MM.1S (cell line): ENCODE measurements around the gene BPIFB2.

Experiments
- DNase-seq: peaks from one replicate; pipeline ENCODE4 v3.0.0-alpha.2; 2015
- H2AFZ ChIP-seq: fragments of 300-600 bp; sonication (generic); 2 replicates; pipeline ENCODE4 v1.6.0; 2016; ENCODE audit warnings: antibody characterized with exemption, low read length
- H3F3A ChIP-seq: fragments of 300-600 bp; sonication (generic); 2 replicates; pipeline ENCODE4 v1.6.1; 2016; ENCODE audit warnings: mild to moderate bottlenecking, antibody characterized with exemption, low read length, moderate library complexity, mixed read lengths; ENCODE audit not compliant: insufficient read depth
- H3K27ac ChIP-seq: fragments of 300-600 bp; sonication (generic); 2 replicates; pipeline ENCODE4 v1.5.1; 2016; ENCODE audit warnings: mild to moderate bottlenecking, low read length
- H3K27me3 ChIP-seq: fragments of 300-600 bp; sonication (generic); replicated peaks from 2 replicates; pipeline ENCODE4 v1.6.0; 2016; ENCODE audit warnings: low read length; ENCODE audit not compliant: insufficient read depth
- H3K36me3 ChIP-seq: fragments of 300-600 bp; sonication (generic); replicated peaks from 2 replicates; pipeline ENCODE4 v1.6.1; 2016; ENCODE audit warnings: mild to moderate bottlenecking, low read length, mixed read lengths; ENCODE audit not compliant: insufficient read depth
- H3K4me1 ChIP-seq: fragments of 300-600 bp; sonication (generic); 2 replicates; pipeline ENCODE4 v1.6.1; 2016; ENCODE audit warnings: low read length, mixed read lengths
- H3K4me2 ChIP-seq: fragments of 300-600 bp; sonication (generic); 2 replicates; pipeline ENCODE4 v1.6.0; 2016; ENCODE audit warnings: low read depth, low read length
- H3K4me3 ChIP-seq: fragments of 300-600 bp; sonication (generic); 2 replicates; pipeline ENCODE4 v1.5.1; 2016; ENCODE audit warnings: low read length, mixed read lengths
- H3K79me2 ChIP-seq: fragments of 300-600 bp; sonication (generic); 2 replicates; pipeline ENCODE4 v1.6.1; 2016; ENCODE audit warnings: mixed run types, low read length, mixed read lengths
- H3K9ac ChIP-seq: fragments of 300-600 bp; sonication (generic); 2 replicates; pipeline ENCODE4 v1.6.1; 2016; ENCODE audit warnings: low read length, mixed read lengths
- H3K9me2 ChIP-seq: fragments of 300-600 bp; sonication (generic); replicated peaks from 2 replicates; pipeline ENCODE4 v1.6.1; 2016; ENCODE audit warnings: mild to moderate bottlenecking, low read length, mixed read lengths; ENCODE audit not compliant: insufficient read depth
- H3K9me3 ChIP-seq: fragments of 300-600 bp; sonication (generic); replicated peaks from 2 replicates; pipeline ENCODE4 v1.6.1; 2016; ENCODE audit warnings: mild to moderate bottlenecking, low read length, mixed read lengths; ENCODE audit not compliant: insufficient read depth
- H4K20me1 ChIP-seq: fragments of 300-600 bp; sonication (generic); 2 replicates; pipeline ENCODE4 v1.6.1; 2016; ENCODE audit warnings: mild to moderate bottlenecking, low read length, moderate library complexity, mixed read lengths; ENCODE audit not compliant: insufficient read depth
- EZH2 ChIP-seq: fragments of 300-600 bp; sonication (generic); optimal IDR thresholded peaks from 2 replicates; pipeline ENCODE3; 2017; ENCODE audit warnings: low read depth, mild to moderate bottlenecking, antibody characterized with exemption, low read length, mixed read lengths
- EZH2phosphoT487 ChIP-seq: fragments of 300-600 bp; sonication (generic); IDR thresholded peaks from 2 replicates; pipeline ENCODE4 v1.6.1; 2018; ENCODE audit warnings: antibody characterized with exemption, low read length
- TF ChIP-seq, protein P1 (sequence below): fragments of 300-600 bp; sonication (generic); IDR thresholded peaks from 2 replicates; pipeline ENCODE4 v1.5.1; 2016; ENCODE audit warnings: antibody characterized with exemption, low read length, mixed read lengths

The BPIFB2 gene

DNA sequence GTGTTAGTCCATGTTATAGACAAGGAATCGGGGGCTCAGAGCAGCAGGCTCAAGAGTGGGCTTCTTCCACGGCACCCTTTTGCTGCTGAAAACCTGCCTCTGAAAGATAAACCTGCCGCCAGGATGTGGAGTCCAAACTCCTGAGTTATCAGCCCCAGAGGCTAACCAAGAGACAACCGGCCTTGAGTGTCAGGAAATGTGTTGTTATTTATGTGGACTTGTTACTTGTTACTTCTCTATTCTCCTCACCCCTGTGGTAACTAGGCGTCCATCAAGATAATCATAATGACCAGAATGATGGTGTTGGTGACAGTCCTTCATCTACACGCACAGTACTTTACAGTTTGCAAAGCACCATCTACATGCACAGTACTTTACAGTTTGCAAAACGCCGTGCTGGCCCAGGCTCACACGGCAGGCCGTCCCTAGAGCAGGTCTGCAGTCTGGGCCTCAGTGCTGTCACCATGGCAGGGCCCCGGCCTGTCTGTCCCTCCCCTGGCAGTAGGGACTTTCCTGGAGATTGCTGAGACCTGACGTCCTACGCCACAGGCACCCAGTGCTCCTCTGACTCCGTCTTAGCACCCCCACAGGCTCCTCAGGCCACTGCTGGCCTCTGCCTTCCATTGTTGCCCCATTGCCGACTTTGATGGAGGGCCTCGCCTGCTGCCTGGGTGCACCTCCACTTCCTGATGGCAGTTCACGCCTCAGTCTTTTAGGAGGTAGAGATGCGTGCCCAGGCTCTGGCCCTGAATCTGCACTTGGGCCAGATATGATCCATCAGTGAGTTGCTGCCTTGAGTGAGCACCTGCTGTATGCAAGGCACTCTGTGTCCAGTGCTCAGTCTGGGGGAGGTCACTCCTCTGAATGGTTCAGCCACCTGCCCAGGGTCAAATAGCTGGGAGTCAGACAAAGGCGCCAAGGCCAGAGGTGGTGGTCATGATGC, 62.9 kb downstream of the BPIFB2 start:
- Histone ChIP-seq H3K27ac (no peak overlapping the region), H3K79me2 (no peaks in the 10 kb centered on the region), H3K9me3 (no peaks in the 10 kb centered on the region), H2AFZ (no peak overlapping the region), H3K9me2 (no peaks in the 10 kb centered on the region), H3K36me3 (no peaks in the 10 kb centered on the region), H3K4me2 (no peak overlapping the region), H3K4me3 (no peak overlapping the region), H4K20me1 (no peaks in the 10 kb centered on the region), H3F3A (no peaks in the 10 kb centered on the region), H3K27me3 (peaks cover 51% of the 10 kb centered on the region), H3K9ac (no peak overlapping the region), H3K4me1 (no peaks in the 10 kb centered on the region)
- no peak for TF ChIP-seq EZH2phosphoT487
- TF ChIP-seq, protein P1, sequence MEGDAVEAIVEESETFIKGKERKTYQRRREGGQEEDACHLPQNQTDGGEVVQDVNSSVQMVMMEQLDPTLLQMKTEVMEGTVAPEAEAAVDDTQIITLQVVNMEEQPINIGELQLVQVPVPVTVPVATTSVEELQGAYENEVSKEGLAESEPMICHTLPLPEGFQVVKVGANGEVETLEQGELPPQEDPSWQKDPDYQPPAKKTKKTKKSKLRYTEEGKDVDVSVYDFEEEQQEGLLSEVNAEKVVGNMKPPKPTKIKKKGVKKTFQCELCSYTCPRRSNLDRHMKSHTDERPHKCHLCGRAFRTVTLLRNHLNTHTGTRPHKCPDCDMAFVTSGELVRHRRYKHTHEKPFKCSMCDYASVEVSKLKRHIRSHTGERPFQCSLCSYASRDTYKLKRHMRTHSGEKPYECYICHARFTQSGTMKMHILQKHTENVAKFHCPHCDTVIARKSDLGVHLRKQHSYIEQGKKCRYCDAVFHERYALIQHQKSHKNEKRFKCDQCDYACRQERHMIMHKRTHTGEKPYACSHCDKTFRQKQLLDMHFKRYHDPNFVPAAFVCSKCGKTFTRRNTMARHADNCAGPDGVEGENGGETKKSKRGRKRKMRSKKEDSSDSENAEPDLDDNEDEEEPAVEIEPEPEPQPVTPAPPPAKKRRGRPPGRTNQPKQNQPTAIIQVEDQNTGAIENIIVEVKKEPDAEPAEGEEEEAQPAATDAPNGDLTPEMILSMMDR: no peak
- TF ChIP-seq EZH2: no peak
- DNase-seq: no peak

DNA sequence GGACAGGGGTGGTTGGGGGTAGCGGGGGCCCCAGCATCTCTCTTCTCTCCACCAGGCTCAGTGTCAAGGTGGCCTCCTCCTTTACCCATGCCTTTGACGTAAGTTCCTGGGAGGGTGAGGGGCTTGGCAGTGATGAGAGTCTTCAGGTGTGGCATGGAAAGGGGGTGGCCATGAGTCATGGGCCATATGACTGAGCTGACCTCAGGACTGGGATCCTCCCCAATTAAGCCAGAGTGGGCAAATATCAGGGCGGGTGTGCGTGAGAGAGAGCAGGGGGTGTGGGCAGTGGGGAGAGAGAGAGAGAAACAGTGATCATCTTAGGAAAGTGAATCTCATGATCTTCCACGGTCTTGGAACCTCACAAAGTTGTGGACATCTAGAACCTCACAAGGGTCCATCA, 63.7 kb downstream of the BPIFB2 start:
- Histone ChIP-seq H3K4me1 (no peaks in the 10 kb centered on the region), H3F3A (no peaks in the 10 kb centered on the region), H3K4me2 (no peak overlapping the region), H3K36me3 (no peaks in the 10 kb centered on the region), H3K9me2 (no peaks in the 10 kb centered on the region), H3K79me2 (no peaks in the 10 kb centered on the region), H3K9me3 (no peaks in the 10 kb centered on the region), H3K4me3 (no peak overlapping the region), H3K27me3 (peaks cover 59% of the 10 kb centered on the region), H4K20me1 (no peaks in the 10 kb centered on the region), H2AFZ (no peak overlapping the region), H3K9ac (no peak overlapping the region), H3K27ac (no peak overlapping the region)
- TF ChIP-seq, protein P1: no peak
- TF ChIP-seq EZH2 (no peak), EZH2phosphoT487 (no peak)
- DNase-seq: no peak

DNA sequence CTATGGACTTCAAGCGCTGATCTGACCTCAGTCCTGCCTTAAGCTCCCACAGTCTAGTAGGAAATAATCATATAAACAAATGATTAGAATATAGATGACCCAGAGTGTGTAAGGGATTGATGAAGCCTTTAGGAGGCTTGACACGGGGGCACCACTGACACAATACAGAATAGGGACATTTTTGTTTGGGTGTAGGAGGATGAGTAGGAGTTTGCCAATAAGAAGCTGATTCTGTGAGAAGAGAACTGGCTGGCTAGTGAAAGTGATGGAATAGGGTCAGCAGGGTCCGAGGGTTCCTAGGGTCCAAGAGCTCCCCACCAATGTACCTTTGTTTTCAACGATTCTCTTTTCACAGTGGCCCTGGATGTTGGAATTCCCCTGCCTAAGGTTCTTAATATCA, 64.9 kb downstream of the BPIFB2 start:
- Histone ChIP-seq H3K4me2 (no peak overlapping the region), H3K27ac (no peak overlapping the region), H3K27me3 (peaks cover 64% of the 10 kb centered on the region), H3K36me3 (no peaks in the 10 kb centered on the region), H3K79me2 (no peaks in the 10 kb centered on the region), H3K4me1 (no peaks in the 10 kb centered on the region), H3K9ac (no peak overlapping the region), H4K20me1 (no peaks in the 10 kb centered on the region), H3K4me3 (no peak overlapping the region), H2AFZ (no peak overlapping the region), H3F3A (no peaks in the 10 kb centered on the region), H3K9me3 (no peaks in the 10 kb centered on the region), H3K9me2 (no peaks in the 10 kb centered on the region)
- TF ChIP-seq, protein P1: no peak
- no peak for TF ChIP-seq EZH2
- DNase-seq: no peak
